MM.1S (cell line): ENCODE measurements around the gene BIRC6.

Source experiments
- EZH2 ChIP-seq: fragments of 300-600 bp; sonication (generic); optimal IDR thresholded peaks from 2 replicates; pipeline ENCODE3; 2017; ENCODE audit warnings: low read depth, mild to moderate bottlenecking, antibody characterized with exemption, low read length, mixed read lengths
- TF ChIP-seq, protein P1 (sequence below): fragments of 300-600 bp; sonication (generic); IDR thresholded peaks from 2 replicates; pipeline ENCODE4 v1.5.1; 2016; ENCODE audit warnings: antibody characterized with exemption, low read length, mixed read lengths

DNA sequence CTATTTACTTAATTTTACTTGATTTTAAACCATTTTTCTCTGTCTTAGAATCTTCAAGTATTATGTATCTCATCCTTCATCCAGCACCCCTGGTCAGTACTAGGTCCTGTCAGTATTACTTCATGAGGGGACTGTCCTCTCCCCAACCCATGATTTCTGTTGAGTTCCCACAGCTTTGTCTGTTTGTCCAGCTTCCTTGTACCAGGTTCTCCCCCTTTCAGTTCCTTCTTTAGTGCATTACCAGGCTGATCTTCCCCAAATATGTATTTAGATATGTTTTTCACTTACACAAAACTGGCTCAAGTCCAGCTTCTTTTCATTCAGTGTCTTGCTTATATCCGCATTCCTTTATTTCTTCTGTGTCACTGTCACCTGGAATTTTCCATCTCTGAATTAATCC, 257.3 kb downstream of the BIRC6 start:
- TF ChIP-seq, protein P1, sequence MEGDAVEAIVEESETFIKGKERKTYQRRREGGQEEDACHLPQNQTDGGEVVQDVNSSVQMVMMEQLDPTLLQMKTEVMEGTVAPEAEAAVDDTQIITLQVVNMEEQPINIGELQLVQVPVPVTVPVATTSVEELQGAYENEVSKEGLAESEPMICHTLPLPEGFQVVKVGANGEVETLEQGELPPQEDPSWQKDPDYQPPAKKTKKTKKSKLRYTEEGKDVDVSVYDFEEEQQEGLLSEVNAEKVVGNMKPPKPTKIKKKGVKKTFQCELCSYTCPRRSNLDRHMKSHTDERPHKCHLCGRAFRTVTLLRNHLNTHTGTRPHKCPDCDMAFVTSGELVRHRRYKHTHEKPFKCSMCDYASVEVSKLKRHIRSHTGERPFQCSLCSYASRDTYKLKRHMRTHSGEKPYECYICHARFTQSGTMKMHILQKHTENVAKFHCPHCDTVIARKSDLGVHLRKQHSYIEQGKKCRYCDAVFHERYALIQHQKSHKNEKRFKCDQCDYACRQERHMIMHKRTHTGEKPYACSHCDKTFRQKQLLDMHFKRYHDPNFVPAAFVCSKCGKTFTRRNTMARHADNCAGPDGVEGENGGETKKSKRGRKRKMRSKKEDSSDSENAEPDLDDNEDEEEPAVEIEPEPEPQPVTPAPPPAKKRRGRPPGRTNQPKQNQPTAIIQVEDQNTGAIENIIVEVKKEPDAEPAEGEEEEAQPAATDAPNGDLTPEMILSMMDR, result no peak
- TF ChIP-seq EZH2, result no peak
